SIG-M5 (cell line): Measurements from ENCODE around the gene HK1.
"Not testable (repeated sequence)": the region's sequence is repeated elsewhere in the genome, so short reads cannot be mapped to it uniquely, and the experiment has no call there.

Source experiments
- DNase-seq: peaks from one replicate; lab custom pipeline; 2025; lab: John Stamatoyannopoulos, UW

Gene HK1

DNA sequence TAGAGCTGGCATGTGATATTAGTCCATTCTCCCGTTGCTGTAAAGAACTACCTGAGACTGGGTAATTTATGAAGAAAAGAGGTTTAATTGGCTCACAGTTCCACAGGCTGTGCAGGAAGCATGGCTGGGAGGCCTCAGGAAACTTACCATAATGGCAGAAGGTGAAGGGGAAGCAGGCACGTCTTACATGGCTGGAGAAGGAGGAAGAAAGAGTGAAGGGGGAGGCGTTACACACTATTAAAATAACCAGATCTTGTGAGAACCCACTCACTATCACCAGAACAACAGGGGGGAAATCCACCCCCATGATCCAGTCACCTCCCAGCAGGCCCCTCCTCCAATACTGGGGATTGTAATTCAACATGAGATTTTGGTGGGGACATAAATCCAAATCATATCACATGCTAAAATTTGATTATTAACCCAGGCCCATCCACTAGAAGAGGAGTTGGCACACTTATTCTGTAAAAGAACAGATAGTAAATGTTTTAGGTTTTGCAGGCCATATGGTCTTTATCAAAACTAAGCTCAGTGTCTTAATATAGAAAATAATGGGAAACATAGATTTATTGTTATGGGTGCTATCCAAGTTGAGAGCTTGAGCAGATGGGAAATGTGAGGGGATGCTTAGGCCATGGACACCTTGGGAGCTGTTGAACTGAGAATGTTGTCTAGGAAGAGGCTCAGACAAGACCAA lies 18.6 kb upstream of the HK1 start:
- no peak for DNase-seq

DNA sequence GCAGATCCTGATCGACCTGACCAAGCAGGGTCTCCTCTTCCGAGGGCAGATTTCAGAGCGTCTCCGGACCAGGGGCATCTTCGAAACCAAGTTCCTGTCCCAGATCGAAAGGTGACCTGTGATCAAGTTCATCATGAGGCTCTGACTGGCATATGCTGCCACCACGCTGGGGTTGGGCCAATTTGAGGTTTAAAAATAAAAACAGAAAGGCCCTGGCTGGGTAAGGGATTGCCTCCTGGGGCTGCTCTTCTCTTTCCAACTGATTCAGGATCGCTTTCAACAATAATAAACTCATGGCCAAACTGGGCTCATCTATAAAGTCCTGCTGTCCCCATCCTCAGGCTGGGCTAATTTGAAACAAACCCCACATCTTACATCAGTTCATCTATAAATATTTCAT lies 17.1 kb upstream of the HK1 start:
- no peak for DNase-seq

GRCh38 chr10:69262292-69262751 lies 16.0 kb upstream of the HK1 start:
- DNase-seq: no peak

DNA sequence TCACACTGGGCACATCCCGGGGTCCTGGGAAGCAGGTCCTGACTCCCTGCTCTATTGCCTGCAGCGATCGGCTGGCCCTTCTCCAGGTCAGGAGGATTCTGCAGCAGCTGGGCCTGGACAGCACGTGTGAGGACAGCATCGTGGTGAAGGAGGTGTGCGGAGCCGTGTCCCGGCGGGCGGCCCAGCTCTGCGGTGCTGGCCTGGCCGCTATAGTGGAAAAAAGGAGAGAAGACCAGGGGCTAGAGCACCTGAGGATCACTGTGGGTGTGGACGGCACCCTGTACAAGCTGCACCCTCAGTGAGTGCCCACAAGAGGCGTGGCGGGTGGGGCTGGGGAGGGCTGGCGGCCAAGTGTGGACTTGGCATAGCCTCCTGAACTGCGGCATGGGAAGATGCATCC lies 12.8 kb upstream of the HK1 start:
- no peak for DNase-seq

DNA sequence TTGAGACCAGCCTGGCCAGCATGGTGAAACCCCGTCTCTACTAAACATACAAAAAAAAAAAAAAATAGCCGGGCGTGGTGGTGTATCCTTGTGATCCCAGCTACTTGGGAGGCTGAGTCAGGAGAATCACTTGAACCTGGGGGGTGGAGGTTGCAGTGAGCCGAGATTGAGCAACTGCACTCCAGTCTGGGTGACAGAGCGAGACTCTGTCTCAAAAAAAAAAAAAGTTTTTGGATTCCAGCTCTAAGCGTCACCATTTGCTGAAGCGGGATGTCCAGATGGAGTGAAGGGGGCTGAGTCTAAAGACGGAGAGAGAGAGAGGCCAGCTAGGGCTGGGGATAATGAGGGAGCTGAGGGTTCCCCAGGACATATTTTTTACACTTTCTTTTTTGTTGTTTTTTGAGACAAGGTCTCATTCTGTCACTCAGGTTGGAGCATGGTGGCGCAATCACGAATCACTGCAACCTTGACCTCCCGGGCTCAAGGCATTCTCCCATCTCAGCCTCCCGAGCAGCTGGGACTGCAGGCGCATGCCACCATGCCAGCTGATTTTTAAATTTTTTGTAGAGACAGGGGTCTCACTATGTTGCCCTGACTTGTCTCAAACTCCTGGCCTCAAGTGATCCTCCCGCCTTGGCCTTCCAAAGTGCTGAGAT lies 9.4 kb upstream of the HK1 start:
- DNase-seq: no peak

DNA sequence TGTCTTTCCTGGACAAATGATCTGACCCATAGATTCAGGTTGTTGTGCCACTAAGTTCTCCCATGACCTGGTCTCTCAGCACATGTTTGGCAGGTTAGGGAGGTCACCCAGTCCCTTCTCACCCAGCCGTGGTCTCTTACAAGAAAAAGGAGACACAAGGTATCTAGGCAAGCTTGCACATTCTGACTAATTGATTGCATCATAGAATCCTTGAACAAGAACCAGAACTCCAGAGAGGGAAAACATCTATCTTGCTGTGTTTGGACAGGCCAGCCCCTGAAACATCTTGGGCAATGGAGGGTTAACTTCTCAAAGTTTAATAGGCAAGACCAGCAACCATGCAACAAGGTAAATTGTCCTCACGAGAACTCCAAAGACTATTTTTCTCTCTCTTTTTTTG lies 8.5 kb upstream of the HK1 start:
- DNase-seq: no peak

GRCh38 chr10:69270990-69271389 lies 7.3 kb upstream of the HK1 start:
- no peak for DNase-seq

DNA sequence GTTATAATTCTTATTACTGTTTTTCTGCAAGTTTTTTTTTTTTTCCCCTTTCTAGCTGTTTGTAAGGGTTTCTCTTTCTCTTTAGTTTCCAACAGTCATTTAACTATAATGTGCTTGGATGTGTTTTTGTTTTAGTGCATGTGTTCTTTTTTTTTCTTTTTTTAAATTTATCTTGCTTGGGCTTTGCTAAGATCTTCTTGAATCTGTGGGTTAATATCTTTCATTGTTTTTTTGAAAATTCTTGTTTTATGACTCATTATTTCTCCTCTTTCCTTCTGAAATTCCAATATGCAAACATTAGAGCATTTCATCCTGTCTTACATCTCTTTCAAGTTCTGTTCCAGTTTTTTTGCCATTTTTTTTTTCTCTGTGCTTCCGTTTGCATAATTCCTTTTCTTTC lies 5.7 kb upstream of the HK1 start:
- DNase-seq: no peak

DNA sequence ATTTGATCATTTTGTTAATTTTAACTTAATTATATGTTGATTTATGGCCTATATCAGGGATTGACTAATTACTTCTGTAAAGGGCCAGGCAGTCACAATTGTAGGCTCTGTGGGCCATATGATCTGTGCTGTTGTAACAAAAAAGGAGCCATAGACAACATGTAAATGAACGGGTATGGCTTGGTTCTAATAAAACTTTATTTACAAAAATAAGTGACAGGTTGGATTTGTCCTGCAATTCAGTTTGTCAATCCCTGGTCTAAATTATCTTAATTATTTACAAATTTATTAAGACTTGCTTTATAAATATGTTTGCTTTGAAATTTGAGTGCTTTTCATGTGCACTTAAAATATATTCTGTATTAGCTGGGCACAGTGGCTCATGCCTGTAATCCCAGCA lies 2.9 kb upstream of the HK1 start:
- DNase-seq: no peak

DNA sequence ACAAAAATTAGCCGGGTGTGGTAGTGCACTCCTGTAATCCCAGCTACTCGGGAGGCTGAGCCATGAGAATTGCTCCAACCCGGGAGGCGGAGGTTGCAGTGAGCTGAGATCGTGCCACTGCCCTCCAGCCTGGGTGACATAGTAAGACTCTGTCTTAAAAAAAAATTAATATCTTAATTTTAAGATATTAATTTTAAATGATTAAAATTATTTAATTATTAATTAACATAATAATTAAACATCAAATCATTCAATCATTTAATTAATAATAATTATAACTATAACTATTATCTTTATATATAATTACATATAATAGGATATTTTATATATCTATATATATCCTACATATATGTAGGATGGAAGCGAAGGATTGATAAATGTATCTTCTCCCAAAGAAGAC lies 1.8 kb upstream of the HK1 start:
- no peak for DNase-seq

- no peak for DNase-seq
Observed at GRCh38 chr10:69279110-69279509, 814 bp downstream of the HK1 start.

GRCh38 chr10:69281507-69282413 lies 3.5 kb downstream of the HK1 start:
- no peak for DNase-seq

GRCh38 chr10:69284402-69284801 lies 6.1 kb downstream of the HK1 start:
- not testable (repeated sequence) for DNase-seq

GRCh38 chr10:69285699-69286098 lies 7.4 kb downstream of the HK1 start:
- DNase-seq: no peak

DNA sequence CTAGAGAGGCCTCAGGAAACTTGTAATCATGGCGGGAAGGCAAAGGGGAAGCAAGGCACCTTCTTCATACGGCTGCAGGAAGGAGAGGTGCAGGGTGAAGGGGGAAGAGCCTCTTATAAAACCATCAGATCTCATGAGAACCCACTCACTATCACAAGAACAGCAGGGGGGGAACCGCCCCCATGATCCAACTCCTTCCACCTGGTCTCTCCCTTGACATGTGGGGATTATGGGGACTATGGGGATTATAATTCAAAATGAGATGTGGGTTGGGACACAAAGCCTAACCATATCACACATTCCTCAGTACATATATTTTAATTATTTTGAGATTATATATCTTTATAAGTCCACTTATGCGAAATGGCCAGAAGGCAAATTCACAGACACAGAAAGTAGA lies 8.9 kb downstream of the HK1 start:
- no peak for DNase-seq

DNA sequence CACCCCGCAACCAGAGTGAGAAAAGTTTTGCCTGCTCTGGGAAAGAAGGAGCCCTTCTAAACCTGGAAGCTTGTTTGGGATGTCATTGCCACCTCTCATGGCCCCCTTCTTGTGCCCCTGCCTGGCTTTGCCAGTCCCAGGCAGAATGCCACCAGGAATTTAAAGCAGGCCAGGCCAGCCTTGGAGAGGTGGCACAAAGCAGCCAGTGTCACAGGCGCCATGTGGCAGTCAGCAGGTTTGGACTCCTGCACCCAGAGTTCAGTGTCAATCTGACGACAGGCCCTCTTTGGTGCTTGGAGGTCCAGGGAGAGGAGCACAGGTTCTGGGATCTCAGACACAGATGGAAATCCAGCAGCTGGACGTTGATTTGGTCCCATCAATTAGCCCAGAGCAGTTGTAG lies 12.7 kb downstream of the HK1 start:
- DNase-seq: no peak

- DNase-seq: no peak
Observed at GRCh38 chr10:69292459-69292858, 14.2 kb downstream of the HK1 start.

DNA sequence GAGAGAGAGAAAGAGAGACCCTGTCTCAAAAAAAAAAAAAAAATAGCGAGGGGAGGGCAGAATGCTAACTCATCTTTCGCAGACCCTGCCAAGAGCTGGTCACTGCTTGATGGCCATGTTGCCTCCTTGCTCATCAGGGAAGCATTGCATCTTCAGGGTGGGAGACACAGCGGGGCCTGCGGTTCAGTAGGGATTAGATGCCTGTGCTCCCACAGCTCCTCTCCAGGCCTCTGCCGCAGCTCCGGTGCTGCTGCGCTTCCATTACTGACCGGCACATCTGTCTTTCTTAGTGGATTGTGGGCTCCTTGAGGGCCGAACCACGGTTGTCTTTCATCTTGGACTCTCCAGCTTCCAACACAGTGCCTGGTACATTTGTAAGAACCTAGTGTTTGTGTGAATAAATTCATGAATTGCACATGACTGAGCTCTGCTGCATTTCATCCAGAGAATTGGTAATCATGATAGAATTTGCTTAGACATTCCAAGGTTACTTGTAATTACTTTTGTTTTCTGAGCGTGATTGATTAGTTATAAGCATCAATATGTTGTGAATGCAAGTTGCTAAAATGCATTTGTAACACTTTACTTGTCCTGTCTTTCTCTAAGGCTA lies 16.8 kb downstream of the HK1 start:
- no peak for DNase-seq

DNA sequence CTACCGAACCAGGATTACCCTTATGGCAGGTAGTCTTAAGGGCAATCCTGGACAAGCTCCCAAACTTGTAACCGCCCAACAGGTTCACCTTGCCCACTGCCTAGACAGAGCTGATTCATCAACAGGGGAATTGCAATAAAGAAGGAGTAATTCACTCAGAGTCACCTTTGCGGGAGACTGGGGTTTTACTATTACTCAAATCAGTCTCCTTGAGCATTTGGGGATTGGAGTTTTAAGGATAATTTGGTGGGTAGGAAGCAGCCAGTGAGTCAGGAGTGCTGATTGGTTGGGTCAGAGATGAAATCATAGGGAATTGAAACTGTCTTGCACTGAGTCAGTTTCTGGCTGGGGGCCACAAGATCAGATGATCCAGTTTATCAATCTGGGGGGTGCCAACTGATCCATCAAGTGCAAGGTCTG lies 25.3 kb downstream of the HK1 start:
- no peak for DNase-seq

DNA sequence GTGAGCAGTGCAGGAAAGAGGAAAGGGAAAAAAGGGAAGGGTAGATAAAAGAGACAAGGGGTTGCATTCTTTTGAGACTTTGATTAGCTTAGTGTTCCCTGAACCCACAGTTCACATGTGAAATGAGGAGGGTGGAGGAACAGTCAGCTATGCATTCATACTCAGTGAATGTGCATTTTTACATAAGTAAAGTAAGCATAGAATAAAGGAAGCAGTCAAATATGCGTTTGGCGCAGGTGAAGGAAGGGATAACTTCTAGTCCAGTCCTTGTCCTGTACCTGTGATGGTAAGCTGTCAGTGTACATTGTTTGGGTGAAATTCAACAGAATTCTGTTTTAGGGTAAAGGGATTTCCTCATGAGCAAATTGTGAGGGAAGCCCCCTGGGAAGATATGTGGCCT lies 28.1 kb downstream of the HK1 start:
- DNase-seq: no peak

DNA sequence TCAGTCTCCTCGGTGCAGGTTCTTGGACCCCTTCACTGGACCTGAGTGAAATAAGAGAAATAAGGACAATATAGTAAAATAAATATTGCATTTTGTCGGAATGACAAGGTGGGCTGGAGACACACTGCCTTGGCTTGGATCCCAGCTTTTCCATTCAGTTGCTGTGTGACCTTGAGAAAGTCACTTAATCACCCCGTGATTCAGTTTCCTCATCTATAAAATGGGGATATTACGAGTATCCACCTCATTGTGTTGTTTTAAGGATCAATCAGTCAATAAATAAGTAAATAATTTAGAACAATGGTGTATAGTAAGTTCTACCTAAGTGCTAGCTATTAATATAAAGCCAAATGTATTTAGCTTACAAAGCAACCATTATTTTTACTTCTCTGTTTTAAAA lies 29.1 kb downstream of the HK1 start:
- no peak for DNase-seq

DNA sequence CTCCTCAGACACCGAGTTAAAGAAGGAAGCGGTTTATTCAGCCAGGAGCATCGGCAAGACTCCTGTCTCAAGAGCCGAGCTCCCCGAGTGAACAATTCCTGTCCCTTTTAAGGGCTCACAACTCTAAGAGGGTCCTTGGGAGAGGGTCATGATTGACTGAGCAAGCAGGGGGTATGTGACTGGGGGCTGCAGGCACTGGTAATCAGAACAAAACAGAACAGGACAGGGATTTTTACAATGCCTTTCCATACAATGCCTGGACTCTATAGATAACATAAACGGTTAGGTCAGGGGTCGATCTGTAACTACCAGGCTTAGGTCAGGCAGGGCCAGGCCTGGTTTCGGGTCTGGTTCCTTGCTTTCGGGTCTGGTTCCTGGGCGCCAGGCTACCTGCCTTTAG lies 30.0 kb downstream of the HK1 start:
- DNase-seq: not testable (repeated sequence)
